Inflammatory macrophage treated with lipopolysaccharide for 4 hours (primary cell): ENCODE results near the gene CDC42EP5.

Source experiments
- DNase-seq: peaks from one replicate; pipeline ENCODE4 v3.0.0-alpha.2; 2020

Gene CDC42EP5

DNA sequence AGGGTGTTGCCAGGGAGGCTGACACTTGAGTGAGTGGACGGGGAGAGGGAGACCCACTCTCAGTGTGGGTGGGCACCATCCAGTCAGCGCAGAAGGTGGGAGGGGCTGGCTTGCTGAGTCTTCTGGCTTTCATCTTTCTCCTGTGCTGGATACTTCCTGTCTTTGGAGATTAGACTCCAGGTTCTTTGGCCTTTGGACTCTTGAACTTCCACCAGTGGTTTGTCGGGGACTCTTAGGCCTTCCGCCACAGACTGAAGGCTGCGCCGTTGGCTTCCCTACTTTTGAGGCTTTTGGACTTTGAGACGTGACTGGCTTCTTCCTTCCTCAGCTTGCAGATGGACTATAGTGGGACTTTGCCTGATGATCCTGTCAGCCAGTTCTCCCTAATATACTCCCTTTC is 28.4 kb downstream of the CDC42EP5 start:
- no peak for DNase-seq

DNA sequence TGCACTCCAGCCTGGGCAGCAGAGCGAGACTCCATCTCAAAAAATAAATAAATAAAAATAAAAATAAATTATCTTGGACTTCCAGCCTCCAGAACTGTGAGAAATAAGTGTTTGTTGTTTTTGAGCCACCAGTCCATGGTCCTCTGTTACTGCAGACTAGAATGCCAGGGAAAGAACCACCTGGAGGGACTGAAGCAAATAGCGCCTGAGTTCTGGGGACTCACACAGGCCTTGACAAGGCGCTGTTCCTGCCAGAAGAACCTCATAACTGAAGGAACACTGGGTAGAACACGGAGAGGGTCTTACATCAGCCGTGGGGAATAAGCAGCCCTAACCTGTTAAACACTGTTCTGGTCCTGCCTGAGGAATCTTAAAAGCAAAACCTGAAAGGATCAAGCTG is 32.5 kb downstream of the CDC42EP5 start:
- no peak for DNase-seq

DNA sequence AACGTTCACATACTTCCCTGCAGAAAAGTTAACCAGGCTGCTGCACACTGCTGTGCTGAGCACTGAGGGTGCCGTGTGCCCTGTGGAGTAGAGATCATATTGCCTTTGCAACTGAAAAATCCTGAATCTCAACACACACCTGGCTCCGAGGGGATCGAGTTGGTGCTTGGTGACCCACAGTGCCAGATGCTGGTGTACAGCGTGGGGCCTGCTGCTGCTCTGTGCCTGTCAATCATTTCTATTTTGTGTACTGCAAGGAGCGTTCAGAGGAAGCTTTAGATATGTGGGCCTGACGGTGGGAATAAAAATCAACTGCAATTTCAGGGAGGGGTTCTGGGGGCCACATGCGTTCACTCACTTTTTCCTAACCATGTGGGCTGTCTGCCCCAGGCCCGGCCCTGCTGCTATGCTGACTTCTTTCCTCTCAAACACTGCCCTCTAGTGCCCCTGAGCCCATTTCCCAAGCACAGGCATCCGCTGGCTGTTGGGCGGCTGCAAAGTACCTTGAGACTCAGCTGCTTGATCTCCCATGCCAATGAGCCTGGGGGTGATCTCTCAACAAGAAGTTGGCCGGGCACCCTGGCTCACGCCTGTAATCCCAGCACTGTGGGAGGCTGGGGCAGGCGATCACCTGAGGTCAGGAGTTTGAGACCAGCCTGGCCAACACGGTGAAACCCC is 33.8 kb downstream of the CDC42EP5 start:
- DNase-seq: peak; percentile 18

DNA sequence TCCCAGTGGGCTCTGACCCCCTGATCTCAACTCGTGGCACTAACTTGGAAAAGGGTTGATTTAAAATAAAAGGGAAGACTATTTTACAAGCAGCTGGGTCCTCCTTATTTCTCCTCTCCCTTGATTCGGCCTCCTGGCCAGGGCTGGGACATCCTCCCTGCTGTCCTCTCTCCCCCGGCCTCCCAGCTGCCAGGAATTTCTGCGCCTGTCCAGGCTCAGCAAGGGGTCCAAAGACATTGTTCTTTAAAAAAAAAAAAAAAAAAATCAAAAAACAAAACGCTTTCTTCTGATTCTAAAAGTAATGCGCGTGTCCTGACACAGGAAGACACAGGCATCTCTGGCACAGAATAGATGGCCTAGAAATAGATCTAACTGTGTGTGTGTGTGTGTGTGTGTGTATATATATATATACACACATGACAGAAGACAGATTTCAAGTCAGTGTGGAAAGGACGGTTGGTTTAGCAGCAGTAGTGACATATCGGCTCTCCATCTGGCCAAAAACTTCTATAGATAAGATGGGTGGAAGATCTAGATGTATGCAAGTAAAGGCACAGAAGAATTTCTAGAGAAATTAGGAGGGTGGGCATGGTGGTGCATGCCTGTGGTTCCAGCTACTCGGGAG is 36.4 kb downstream of the CDC42EP5 start:
- no peak for DNase-seq

DNA sequence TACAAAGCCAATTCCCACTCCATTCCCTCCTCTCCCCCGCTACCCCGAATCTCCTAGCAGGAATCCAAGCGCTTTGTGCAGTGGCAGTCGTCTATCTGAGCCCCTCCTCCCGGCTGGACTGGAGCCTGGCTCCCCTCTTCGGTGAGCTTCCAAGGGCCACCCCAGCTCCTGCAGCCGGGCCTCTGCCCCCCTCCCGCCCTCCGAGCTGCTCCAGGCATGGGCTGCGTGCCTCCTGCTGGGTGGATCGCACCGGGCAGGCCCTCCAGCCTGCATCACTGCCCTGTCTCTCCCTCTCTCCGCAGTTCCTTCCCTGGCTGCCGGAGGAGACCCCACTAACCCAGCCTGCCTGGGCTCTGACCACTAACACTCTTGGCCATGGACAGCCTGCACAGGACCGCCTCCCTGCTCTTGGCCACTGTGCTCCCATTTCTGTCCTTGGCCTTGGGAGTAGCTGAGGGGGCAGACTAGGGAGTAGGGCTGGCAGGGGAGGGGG is 37.0 kb downstream of the CDC42EP5 start:
- DNase-seq: no peak

DNA sequence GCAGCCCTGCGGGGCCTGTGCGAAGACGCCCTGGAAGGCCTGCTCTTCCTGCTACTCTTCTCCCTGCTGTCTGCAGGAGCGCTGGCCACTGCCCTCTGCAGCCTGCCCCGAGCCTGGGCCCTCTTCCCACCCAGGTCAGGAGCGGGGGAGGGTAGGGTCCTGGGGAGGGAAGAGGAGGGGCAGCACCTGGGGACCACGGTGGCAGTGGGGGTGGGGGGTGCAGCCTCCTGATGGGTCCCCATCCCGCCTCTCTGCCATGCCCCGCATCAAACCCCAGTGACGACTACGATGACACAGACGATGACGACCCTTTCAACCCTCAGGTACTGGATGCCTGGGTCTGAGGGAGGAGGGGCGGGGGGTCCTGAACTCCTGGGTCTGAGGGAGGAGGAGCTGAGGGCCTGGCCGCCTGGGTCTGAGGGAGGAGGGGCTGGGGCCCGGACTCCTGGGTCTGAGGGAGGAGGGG is 37.5 kb downstream of the CDC42EP5 start:
- DNase-seq: no peak

DNA sequence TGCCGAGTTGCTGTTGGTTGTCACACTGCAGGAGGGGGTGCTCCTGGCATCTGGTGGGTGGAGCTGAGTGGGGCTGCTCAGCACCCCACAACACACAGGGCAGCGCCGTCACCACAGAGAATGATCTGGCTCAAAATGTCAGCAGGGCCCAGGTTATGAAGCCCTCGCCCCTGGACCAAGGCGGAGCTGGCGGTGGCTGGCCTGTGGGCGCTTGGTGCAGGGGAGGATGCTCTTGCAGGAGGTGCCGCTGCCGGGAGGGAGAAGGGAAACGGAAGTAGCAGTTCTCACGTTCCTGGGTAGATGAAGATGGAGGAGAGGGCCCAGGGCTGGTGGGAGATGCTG is 38.3 kb downstream of the CDC42EP5 start:
- no peak for DNase-seq

DNA sequence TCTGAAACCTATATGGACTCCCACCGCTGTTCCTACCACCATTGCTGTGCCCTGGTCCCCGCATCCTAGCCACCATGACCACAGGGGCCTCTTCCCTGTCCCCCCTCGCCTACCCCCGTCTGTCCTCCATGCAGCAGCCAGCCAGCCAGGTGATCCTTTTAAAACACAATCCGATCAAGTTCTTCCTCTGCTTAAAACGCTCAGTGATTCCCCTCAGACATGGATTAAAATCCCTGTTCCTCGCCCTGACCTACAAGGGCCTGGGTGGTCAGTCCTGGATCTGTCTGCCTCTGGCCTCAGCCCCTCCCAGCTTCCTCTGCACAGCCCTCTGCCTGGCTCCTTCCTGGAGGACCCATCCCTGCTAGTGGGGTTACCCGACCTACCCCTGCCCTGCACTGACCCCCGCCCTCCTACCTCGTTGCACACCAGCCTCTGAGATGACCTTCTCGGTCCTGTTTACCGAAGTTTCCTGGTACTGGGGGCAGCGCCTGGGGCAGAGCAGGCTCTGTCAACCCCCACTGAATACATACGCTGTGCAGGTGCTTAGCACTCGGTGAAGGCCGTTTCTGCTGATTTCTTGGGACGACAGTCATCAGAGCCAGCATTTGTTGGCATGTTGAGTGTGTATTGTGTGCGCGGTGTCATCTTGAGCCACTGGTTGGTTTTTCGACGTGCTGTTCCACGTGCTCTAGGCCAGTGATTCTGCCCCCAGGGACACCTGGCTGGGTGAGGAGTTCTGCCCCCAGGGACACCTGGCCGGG is 38.8 kb downstream of the CDC42EP5 start:
- DNase-seq: no peak

DNA sequence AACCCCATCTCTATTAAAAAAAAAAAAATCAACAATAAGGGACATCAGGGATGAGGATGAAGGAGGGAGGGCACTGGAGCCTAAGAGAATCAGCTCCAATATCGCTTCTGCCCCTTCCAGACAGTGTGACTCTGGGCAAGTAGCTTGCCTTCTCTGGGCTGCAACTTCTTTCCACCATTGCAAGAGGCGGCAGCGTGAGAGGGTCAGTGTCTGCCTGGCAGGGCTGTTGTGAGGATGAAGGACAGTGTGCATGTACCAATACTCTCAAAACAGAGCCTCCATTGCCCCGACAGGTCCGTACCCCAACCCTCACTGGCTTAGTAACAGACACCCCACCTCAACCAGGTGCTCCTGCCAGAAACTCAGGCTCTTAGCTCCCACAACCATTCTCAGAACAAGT is 39.4 kb downstream of the CDC42EP5 start:
- no peak for DNase-seq

DNA sequence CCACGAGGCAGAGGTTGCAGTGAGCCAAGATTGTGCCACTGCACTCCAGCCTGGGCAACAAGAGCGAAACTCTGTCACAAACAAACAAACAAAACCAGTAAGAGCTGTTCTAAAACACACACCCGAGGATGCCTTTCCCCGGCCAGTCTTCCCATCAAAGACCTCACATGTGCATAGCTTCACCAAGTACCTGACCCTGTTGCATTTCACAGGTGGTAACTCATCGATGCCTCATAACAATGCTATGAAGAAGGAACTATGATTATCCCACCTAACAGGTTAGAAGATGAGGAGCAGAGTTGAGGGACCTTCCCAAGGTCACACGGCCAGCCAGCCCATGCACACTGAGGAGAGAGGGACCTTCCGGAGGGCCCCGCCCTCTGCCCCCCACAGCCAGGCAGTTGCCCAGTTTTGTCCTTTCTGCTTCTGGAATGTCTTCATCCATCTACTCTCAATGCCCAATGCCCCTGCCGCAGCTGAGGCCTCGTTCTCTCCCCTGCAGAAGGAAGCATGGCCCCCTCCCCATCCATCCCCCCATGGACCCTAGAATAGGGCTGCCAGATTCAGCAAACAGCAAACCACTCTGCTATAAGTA is 40.9 kb downstream of the CDC42EP5 start:
- DNase-seq: no peak

DNA sequence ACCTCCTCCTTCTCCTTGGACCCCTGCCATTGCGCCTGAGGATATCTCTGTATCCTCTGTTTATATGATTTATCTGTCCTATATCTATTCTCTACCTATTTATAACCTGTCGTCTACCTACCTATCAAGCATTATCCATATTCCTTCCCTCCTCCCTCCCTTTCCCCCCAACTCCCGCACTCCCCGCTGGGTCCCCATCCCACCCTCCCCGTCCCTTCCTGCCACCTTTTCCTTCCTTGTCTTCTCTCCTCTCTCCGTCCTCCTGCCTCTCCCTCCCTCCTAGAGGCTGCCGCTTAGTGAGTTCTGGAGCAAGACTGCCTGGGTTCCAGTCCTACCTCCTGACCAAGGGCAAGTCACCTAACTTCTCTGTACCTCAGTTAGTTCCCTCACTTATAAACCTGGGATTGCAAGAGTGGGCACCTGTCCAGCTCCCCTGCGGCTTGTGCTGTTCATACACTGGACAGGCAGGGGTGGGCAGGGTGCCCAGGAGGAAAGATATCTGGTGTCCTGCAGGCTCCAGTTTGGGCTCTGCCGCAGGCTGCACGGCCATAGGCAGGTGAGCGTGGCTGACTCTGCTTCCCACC is 41.7 kb downstream of the CDC42EP5 start:
- DNase-seq: no peak

DNA sequence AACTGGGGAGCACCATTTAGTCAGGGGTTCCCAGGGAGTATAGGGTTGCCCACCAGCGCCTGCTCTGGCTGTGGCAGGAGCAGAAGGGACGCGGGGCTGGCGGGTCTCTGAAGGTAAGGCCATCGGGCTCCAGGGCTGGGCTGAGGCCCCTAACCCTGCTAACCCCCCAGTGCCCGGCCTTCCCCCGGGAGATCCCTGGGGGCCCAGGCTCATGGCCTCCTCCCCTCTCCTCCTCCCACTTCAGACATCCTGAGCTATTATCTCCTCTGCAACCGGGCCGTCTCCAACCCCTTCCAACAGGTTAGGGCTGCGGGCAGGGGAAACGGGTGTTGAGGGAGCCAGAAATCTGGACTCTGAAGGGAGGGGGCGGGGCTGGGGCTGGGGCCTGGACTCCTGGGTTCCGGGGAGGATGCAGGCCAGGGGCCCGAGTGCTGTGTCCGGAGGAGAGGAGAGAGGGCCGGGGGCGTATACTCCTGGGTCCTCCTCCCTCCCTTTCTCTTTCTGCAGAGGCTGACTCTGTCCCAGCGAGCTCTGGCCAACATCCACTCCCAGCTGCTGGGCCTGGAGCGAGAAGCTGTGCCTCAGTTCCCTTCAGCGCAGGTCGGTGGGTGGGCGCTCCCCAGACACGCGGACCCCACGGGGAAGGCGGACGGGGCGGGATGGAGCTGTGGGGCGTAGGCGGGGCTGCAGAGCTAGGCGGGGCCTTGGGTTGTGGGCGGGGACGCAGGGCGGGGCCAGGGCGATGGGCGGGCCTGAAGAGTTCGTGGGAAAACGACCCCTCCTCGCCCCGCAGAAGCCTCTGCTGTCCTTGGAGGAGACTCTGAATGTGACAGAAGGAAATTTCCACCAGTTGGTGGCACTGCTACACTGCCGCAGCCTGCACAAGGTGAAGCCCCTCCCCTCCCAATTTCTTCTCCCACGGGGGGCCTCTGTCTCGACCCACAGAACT is 42.5 kb downstream of the CDC42EP5 start:
- DNase-seq: peak; percentile 37

DNA sequence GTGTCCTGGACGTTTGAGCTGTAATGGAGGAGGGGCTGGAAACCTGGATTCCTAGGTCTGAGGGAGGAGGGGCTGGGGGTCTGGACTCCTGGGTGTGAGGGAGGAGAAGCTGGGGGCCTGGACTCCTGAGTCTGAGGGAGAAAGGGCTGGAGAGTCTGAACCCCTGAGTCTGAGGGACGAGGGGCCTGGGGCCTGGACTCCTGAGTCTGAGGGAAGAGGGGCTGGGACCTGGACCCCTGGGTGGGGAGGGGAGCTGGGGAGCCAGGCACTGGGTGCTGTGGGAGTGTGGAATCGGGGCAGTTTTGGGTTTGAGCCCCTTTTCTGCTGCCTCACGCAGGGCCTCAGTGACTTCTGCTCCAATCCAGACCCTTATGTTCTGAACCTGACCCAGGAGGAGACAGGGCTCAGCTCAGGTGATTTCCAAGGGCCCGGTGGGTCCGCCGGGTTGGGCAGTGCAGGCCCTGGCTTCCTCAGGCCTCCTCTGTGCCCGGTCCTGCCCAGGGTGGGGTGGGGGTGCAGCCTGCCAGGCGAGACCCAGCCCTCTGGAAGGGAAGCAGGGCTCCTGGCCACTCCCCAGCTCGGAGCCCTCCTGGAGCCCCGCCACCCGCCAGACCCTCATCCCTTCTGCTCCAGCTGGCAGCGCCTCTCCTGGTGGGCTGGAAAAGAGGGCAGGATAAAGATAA is 43.4 kb downstream of the CDC42EP5 start:
- no peak for DNase-seq

DNA sequence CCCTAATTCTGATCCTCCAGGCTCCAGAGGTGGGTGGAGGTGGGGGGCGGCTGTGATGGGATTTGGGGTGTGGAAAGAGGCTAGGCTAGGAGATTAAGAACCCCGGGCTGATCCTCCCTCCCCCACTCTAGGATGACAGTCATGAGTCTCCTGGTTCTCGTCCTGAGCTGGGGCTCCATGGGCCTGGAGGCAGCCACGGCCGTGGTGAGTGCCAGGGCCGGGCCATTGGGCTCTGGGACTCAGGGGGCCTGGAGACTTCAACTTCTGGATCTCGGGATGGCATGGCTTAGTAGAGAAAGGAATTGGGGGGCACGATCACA is 44.0 kb downstream of the CDC42EP5 start:
- no peak for DNase-seq

DNA sequence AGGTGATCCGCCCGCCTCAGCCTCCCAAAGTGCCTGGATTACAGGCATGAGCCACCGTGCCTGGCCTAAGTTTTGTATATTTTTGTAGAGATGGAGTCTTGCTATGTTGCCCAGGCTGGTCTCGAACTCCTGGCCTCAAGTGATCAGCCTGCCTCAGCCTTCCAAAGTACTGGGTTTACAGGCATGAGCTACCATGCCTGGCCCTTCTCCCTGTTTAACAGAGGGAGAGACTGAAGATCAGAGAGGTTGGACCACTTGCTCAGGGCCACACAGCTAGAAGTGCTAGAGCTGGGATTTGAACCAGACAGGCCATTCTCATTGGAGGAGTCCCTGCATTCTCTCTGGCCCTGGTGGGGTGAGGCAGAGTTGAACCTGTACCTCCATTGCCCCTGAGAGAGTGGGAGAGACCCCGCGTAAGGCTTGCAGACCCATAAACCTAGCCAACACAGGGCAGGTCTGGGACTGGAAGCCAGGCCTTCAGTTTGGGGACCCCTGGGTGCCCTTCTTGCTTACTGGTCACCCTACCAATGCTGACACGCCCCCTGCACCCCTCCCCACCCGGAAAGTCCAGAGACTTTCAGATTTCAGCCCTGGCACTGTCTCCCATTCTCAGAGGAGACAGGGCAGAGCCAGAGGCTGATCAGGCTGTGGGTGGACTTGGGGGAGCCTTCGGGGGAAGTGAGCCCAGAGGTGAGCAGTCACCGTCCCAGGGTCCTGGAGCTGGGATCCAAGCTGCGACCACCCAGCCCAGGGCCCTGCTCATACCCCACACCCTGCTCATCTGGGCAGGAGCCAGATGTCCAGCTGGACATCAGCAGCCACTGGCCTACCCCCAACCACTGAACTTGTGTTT is 44.5 kb downstream of the CDC42EP5 start:
- DNase-seq: no peak

DNA sequence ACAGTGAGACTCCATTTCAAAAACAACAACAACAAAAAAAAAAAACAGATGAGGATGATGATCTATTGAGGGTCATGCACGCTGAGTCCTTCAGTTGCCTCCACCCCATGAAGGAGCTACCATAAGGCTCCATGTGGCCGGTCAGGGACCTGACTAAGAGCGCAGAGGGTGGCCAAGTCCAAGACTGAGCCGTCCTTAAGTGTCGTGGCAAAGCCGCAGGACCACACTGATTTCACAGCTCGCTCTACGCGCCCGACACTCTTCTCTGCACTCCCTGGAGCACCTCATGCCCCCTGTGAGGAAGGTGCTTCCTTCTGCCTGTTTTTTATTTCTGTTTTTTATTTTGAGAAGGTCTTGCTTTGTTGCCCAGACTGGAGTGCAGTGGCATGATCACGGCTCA is 45.5 kb downstream of the CDC42EP5 start:
- no peak for DNase-seq

DNA sequence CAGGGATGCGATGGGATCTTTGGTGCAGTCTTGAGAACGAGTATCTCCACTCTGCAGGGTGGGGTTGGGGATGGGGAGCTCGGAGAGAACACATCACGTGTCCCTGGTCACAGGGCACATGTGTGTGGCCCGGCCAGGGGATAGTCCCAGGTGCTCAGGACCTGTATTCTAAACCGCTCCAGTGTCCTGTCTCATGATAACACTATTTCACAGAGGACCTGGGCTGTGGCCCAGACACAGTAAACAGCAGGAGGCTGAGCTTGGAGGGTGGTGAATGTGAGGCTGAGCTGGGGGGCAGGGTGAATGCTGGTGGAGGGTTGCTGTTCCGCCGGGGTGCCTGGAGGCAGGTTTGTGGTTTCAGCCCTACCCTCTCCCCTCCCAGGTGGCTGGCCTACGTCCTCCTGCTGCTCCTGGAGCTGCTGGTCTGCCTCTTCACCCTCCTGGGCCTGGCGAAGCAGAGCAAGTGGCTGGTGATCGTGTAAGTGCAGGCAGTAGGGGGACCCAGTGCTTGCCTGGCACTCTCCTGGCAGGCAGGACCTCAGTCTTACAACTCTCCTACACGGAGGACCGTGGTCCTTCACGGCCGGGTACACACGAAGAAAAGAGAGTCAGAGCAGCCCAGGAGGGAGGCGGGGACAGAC is 46.7 kb downstream of the CDC42EP5 start:
- DNase-seq: no peak

DNA sequence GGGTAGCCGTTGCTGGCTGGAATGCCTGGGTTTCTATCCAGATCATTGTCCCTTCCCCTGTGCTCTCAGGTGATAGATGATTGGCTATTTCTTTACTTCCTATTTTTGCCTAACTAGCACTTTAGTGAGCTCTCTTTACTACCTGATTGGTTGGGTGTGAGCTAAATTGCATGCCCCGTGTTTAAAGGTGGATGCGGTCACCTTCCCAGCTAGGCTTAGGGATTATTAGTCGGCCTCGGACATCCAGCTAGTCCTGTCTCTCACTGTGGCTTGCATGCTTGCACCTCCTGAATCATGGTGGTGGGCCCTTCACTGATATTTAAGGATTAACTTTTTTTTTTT is 47.7 kb downstream of the CDC42EP5 start:
- no peak for DNase-seq

DNA sequence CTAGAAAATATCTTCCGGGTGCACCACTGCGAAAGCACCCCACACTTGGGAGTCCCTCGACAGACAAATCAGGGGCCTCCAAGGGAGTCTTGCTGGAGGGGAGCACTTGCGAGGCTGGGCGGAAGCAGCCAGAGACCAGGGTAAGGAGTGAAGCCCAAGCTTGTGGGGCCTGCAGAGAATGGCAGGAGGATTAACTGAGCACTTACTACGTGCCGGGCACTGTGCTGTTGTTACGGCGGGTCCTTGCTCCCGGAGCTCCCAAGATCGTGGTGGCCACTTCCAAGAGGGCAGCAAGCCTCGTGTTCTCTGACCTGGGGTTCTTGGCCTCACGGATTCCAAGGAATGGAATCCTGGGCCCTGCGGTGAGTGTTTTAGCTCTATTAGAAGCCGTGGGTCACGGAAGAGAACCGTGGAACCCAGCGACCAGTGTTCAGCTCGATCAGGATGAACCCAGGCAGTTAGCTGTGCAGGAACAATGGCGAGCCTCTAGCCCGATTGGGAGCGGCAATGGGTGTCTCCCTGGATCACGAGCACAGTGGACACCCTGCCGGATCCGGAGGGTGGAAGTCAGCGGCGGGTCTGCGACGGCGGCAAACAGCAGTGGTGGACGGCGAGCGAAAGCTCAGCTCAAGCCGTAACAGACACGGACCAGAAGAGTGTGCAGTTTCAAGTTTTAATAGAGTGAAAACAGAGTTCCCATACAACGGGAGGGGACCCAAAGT is 48.3 kb downstream of the CDC42EP5 start:
- DNase-seq: no peak

DNA sequence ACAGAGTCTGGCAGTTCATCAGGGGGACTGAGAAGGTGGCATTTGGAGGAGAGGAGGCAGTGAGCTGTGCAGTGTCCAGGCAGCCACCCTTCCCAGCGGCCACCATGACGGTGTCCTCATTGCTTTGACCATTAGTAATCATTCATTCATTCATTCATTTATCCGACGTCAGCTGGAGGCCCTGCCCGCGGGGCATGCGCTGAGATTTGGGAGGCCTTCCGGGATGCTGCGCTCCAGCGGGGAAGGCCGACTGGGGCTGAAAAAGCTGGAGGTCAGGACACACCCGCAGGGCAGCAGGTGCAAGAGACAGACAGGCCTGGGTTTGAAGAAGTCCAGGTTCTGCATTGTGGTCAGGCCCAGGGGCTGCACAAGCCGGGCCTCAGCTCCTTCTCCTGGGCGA is 48.9 kb downstream of the CDC42EP5 start:
- no peak for DNase-seq
